PC-3 (cell line): Measurements from ENCODE around the gene MGMT.

Experiments used
- EZH2phosphoT487 ChIP-seq: fragments of 300-600 bp; sonication (generic); IDR thresholded peaks from 2 replicates; pipeline ENCODE4 v1.6.1; 2018; ENCODE audit warnings: mild to moderate bottlenecking, antibody characterized with exemption, low read length, borderline replicate concordance
- TF ChIP-seq, protein P1 (sequence below): fragments of 300-600 bp; sonication (generic); conservative IDR thresholded peaks from 2 replicates; pipeline ENCODE4 v1.5.1; 2017; ENCODE audit warnings: antibody characterized with exemption, low read depth, mild to moderate bottlenecking, low read length

DNA sequence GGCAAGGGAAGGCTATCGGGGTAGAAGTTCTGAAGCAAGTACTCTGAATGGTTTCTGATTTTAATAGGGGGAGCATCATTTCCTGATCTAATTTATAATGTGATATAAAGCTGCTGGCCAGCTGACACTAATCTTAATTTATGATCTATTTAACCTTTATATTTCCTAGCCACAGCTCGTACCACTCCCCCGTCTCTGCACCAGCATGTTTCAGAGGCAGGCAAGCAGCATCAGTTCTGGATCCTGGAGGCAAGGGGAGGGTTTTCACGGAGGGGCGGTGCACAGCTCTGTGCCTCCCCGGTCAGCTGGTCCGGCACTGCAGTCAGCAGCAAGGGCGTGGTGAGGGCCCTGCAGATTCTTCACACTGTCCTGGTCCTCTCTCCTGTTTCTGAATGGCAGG is 30.0 kb downstream of the MGMT start:
- TF ChIP-seq, protein P1, sequence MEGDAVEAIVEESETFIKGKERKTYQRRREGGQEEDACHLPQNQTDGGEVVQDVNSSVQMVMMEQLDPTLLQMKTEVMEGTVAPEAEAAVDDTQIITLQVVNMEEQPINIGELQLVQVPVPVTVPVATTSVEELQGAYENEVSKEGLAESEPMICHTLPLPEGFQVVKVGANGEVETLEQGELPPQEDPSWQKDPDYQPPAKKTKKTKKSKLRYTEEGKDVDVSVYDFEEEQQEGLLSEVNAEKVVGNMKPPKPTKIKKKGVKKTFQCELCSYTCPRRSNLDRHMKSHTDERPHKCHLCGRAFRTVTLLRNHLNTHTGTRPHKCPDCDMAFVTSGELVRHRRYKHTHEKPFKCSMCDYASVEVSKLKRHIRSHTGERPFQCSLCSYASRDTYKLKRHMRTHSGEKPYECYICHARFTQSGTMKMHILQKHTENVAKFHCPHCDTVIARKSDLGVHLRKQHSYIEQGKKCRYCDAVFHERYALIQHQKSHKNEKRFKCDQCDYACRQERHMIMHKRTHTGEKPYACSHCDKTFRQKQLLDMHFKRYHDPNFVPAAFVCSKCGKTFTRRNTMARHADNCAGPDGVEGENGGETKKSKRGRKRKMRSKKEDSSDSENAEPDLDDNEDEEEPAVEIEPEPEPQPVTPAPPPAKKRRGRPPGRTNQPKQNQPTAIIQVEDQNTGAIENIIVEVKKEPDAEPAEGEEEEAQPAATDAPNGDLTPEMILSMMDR = no peak
- no peak for TF ChIP-seq EZH2phosphoT487
